MM.1S (cell line): ENCODE data around the gene ASIC2.

Source experiments
- DNase-seq: peaks from one replicate; pipeline ENCODE4 v3.0.0-alpha.2; 2015
- H2AFZ ChIP-seq: fragments of 300-600 bp; sonication (generic); 2 replicates; pipeline ENCODE4 v1.6.0; 2016; ENCODE audit warnings: antibody characterized with exemption, low read length
- H3F3A ChIP-seq: fragments of 300-600 bp; sonication (generic); 2 replicates; pipeline ENCODE4 v1.6.1; 2016; ENCODE audit warnings: mild to moderate bottlenecking, antibody characterized with exemption, low read length, moderate library complexity, mixed read lengths; ENCODE audit not compliant: insufficient read depth
- H3K27ac ChIP-seq: fragments of 300-600 bp; sonication (generic); 2 replicates; pipeline ENCODE4 v1.5.1; 2016; ENCODE audit warnings: mild to moderate bottlenecking, low read length
- H3K27me3 ChIP-seq: fragments of 300-600 bp; sonication (generic); replicated peaks from 2 replicates; pipeline ENCODE4 v1.6.0; 2016; ENCODE audit warnings: low read length; ENCODE audit not compliant: insufficient read depth
- H3K36me3 ChIP-seq: fragments of 300-600 bp; sonication (generic); replicated peaks from 2 replicates; pipeline ENCODE4 v1.6.1; 2016; ENCODE audit warnings: mild to moderate bottlenecking, low read length, mixed read lengths; ENCODE audit not compliant: insufficient read depth
- H3K4me1 ChIP-seq: fragments of 300-600 bp; sonication (generic); 2 replicates; pipeline ENCODE4 v1.6.1; 2016; ENCODE audit warnings: low read length, mixed read lengths
- H3K4me2 ChIP-seq: fragments of 300-600 bp; sonication (generic); 2 replicates; pipeline ENCODE4 v1.6.0; 2016; ENCODE audit warnings: low read depth, low read length
- H3K4me3 ChIP-seq: fragments of 300-600 bp; sonication (generic); 2 replicates; pipeline ENCODE4 v1.5.1; 2016; ENCODE audit warnings: low read length, mixed read lengths
- H3K79me2 ChIP-seq: fragments of 300-600 bp; sonication (generic); 2 replicates; pipeline ENCODE4 v1.6.1; 2016; ENCODE audit warnings: mixed run types, low read length, mixed read lengths
- H3K9ac ChIP-seq: fragments of 300-600 bp; sonication (generic); 2 replicates; pipeline ENCODE4 v1.6.1; 2016; ENCODE audit warnings: low read length, mixed read lengths
- H3K9me2 ChIP-seq: fragments of 300-600 bp; sonication (generic); replicated peaks from 2 replicates; pipeline ENCODE4 v1.6.1; 2016; ENCODE audit warnings: mild to moderate bottlenecking, low read length, mixed read lengths; ENCODE audit not compliant: insufficient read depth
- H3K9me3 ChIP-seq: fragments of 300-600 bp; sonication (generic); replicated peaks from 2 replicates; pipeline ENCODE4 v1.6.1; 2016; ENCODE audit warnings: mild to moderate bottlenecking, low read length, mixed read lengths; ENCODE audit not compliant: insufficient read depth
- H4K20me1 ChIP-seq: fragments of 300-600 bp; sonication (generic); 2 replicates; pipeline ENCODE4 v1.6.1; 2016; ENCODE audit warnings: mild to moderate bottlenecking, low read length, moderate library complexity, mixed read lengths; ENCODE audit not compliant: insufficient read depth
- EZH2 ChIP-seq: fragments of 300-600 bp; sonication (generic); optimal IDR thresholded peaks from 2 replicates; pipeline ENCODE3; 2017; ENCODE audit warnings: low read depth, mild to moderate bottlenecking, antibody characterized with exemption, low read length, mixed read lengths
- EZH2phosphoT487 ChIP-seq: fragments of 300-600 bp; sonication (generic); IDR thresholded peaks from 2 replicates; pipeline ENCODE4 v1.6.1; 2018; ENCODE audit warnings: antibody characterized with exemption, low read length
- TF ChIP-seq, protein P1 (sequence below): fragments of 300-600 bp; sonication (generic); IDR thresholded peaks from 2 replicates; pipeline ENCODE4 v1.5.1; 2016; ENCODE audit warnings: antibody characterized with exemption, low read length, mixed read lengths

ASIC2 gene

DNA sequence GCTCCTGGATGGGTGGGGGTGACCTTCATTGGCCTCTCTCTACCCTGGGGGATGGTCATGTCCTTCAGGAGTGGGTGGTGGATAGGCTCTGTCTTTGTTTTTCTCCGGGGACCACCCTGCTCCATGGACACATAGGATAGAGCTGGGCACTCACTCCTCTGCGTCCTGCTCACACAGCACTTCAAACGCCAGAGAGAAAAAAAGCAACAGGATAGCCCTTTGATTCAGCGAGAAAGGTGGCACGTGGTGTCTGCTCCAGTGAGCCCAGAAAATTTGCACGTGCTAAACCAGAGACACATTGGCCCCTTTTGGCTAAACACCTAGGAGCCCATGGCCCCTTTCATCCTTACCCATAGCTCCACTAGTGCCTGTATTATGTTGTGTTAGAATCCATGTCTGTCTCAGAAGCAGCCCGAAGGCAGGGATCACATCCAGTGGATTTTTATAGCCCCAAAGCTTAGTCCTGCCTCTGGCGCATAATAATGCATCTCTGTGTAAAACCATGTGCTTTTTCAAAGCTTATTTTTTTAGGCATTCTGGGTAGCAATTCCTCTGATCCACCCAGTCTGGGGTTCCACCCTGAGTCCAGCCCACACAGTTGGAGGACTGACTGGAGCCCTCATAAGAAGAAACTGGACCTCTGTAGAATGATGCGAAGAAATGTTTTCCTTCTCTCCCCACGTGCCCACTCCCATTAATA lies 90.1 kb downstream of the ASIC2 start:
- Histone ChIP-seq H3F3A (no peaks in the 10 kb centered on the region), H3K27me3 (no peaks in the 10 kb centered on the region; the same call in 1 of the 2 replicates), H3K4me1 (no peaks in the 10 kb centered on the region), H3K4me2 (no peak overlapping the region), H3K9me3 (no peaks in the 10 kb centered on the region), H3K9ac (no peak overlapping the region), H3K36me3 (no peaks in the 10 kb centered on the region), H4K20me1 (no peaks in the 10 kb centered on the region), H3K79me2 (no peaks in the 10 kb centered on the region), H3K27ac (no peak overlapping the region), H3K4me3 (no peak overlapping the region), H2AFZ (no peak overlapping the region), H3K9me2 (no peaks in the 10 kb centered on the region)
- TF ChIP-seq, protein P1, sequence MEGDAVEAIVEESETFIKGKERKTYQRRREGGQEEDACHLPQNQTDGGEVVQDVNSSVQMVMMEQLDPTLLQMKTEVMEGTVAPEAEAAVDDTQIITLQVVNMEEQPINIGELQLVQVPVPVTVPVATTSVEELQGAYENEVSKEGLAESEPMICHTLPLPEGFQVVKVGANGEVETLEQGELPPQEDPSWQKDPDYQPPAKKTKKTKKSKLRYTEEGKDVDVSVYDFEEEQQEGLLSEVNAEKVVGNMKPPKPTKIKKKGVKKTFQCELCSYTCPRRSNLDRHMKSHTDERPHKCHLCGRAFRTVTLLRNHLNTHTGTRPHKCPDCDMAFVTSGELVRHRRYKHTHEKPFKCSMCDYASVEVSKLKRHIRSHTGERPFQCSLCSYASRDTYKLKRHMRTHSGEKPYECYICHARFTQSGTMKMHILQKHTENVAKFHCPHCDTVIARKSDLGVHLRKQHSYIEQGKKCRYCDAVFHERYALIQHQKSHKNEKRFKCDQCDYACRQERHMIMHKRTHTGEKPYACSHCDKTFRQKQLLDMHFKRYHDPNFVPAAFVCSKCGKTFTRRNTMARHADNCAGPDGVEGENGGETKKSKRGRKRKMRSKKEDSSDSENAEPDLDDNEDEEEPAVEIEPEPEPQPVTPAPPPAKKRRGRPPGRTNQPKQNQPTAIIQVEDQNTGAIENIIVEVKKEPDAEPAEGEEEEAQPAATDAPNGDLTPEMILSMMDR: no peak
- TF ChIP-seq EZH2phosphoT487 (no peak), EZH2 (no peak)
- no peak for DNase-seq

DNA sequence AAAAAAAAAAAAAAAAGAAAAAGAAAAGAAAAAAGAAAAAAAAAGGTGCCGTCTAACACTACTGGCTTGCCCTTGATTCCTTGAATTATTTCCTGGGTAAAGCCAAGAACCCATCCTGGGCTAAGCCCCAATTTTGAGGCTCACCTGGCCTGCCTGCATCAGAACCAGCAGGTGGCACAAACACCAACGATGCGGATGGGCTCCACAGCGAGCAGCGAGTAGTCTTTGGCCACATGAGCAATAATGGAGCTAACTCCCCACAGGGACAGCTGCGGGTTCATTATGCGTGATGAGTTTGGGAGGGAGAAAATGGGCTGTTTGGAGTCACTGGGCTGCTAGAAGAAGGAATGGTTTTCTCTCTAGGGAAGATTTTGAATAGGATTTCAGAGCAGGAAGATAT lies 91.1 kb downstream of the ASIC2 start:
- Histone ChIP-seq H3K9ac (no peak overlapping the region), H3K36me3 (no peaks in the 10 kb centered on the region), H3K4me3 (no peak overlapping the region), H4K20me1 (no peaks in the 10 kb centered on the region), H3F3A (no peaks in the 10 kb centered on the region), H2AFZ (no peak overlapping the region), H3K9me3 (no peaks in the 10 kb centered on the region), H3K27ac (no peak overlapping the region), H3K4me2 (no peak overlapping the region), H3K9me2 (no peaks in the 10 kb centered on the region), H3K4me1 (no peaks in the 10 kb centered on the region), H3K27me3 (no peaks in the 10 kb centered on the region), H3K79me2 (no peaks in the 10 kb centered on the region)
- TF ChIP-seq EZH2 (no peak), EZH2phosphoT487 (no peak)
- TF ChIP-seq, protein P1: no peak
- no peak for DNase-seq

DNA sequence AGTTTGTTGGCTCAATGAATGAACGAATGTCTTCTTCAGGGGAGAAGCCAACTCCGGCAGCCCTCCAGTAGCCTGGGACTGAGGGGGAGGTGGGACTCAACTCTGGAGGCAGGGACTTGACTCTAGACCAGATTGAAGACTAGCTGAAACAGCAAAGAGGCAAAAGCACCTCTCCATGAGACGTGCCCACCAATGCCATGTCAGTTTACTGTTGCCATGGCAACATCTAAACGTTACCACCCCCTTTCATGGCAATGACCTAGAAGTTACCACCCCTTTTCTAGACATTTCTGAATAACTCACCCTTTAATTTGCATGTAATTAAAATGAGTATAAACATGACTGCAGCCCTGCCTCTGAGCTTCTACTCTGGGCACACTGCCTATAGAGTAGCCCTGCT lies 91.8 kb downstream of the ASIC2 start:
- Histone ChIP-seq H3K27me3 (no peaks in the 10 kb centered on the region), H3K4me3 (no peak overlapping the region), H3K27ac (no peak overlapping the region), H3K79me2 (no peaks in the 10 kb centered on the region), H3K9ac (no peak overlapping the region), H3K9me3 (no peaks in the 10 kb centered on the region), H3K4me1 (no peaks in the 10 kb centered on the region), H3F3A (no peaks in the 10 kb centered on the region), H4K20me1 (no peaks in the 10 kb centered on the region), H3K4me2 (no peak overlapping the region), H3K9me2 (no peaks in the 10 kb centered on the region), H3K36me3 (no peaks in the 10 kb centered on the region), H2AFZ (no peak overlapping the region)
- TF ChIP-seq, protein P1: no peak
- TF ChIP-seq EZH2 (no peak), EZH2phosphoT487 (no peak)
- no peak for DNase-seq
